Measurements from ENCODE around the gene PDE6D.
A peak's percentile ranks its signal among the peaks of the same experiment; 100 is the strongest.
"Not testable (repeated sequence)": the region's sequence is repeated elsewhere in the genome, so short reads cannot be mapped to it uniquely, and the experiment has no call there.

The PDE6D gene

GRCh38 chr2:231713730-231714638 lies 67.1 kb downstream of the PDE6D start:
- peak; percentile 95 for TF ChIP-seq CTCF (IDR thresholded peaks at IDR 0.05; ENCODE audit: insufficient read depth, low read depth, low read length, missing control alignments)
- DNase-seq (ENCODE audit: low read depth) = peak; percentile 93
- no peak overlapping the region for H3K4me3 ChIP-seq (ENCODE audit: low read depth, low read length)

GRCh38 chr2:231713406-231713729 lies 67.7 kb downstream of the PDE6D start:
- H3K4me3 ChIP-seq (ENCODE audit: low read depth, low read length); DNase-seq (ENCODE audit: low read depth): not testable (repeated sequence)

- peak; percentile 38 for DNase-seq (ENCODE audit: low read depth)
- peak overlapping the region; percentile 72 for H3K4me3 ChIP-seq (ENCODE audit: low read depth, low read length)
Observed at GRCh38 chr2:231712451-231713021, 68.5 kb downstream of the PDE6D start.

GRCh38 chr2:231711677-231712450 lies 69.2 kb downstream of the PDE6D start:
- no peak for TF ChIP-seq CTCF (IDR thresholded peaks at IDR 0.05; ENCODE audit: insufficient read depth, low read depth, low read length, missing control alignments)
- peak overlapping the region; percentile 72 for H3K4me3 ChIP-seq (ENCODE audit: low read depth, low read length)
- DNase-seq (ENCODE audit: low read depth) = peak; percentile 22

- TF ChIP-seq CTCF (IDR thresholded peaks at IDR 0.05; ENCODE audit: insufficient read depth, low read depth, low read length, missing control alignments) = no peak
- peak; percentile 28 for DNase-seq (ENCODE audit: low read depth)
- H3K4me3 ChIP-seq (ENCODE audit: low read depth, low read length) = peak overlapping the region; percentile 72
Observed at GRCh38 chr2:231710799-231711676, 70.0 kb downstream of the PDE6D start.

- peak; percentile 91 for DNase-seq (ENCODE audit: low read depth)
- TF ChIP-seq CTCF (IDR thresholded peaks at IDR 0.05; ENCODE audit: insufficient read depth, low read depth, low read length, missing control alignments) = peak; percentile 90
- H3K4me3 ChIP-seq (ENCODE audit: low read depth, low read length) = peak overlapping the region; percentile 82
Observed at GRCh38 chr2:231709981-231710798, 70.9 kb downstream of the PDE6D start.

GRCh38 chr2:231709636-231709980 lies 71.5 kb downstream of the PDE6D start:
- TF ChIP-seq CTCF (IDR thresholded peaks at IDR 0.05; ENCODE audit: insufficient read depth, low read depth, low read length, missing control alignments) = no peak
- H3K4me3 ChIP-seq (ENCODE audit: low read depth, low read length) = peak overlapping the region; percentile 82
- peak; percentile 52 for DNase-seq (ENCODE audit: low read depth)

Measured in GM12865 (cell line).